HG03139 (cell line): ENCODE measurements around the gene IRF3.

Source experiments
- ATAC-seq: cut with Tn5 transposase; IDR thresholded peaks from one replicate; pipeline ENCODE4 v1.9.1; 2021; ENCODE audit not compliant: unreplicated experiment

The IRF3 gene

GRCh38 chr19:49672131-49672919 is 6.7 kb upstream of the IRF3 start:
- no peak for ATAC-seq

- no peak for ATAC-seq
Measured at GRCh38 chr19:49669516-49669915, 3.9 kb upstream of the IRF3 start.

GRCh38 chr19:49667473-49667872 is 1.8 kb upstream of the IRF3 start:
- no peak for ATAC-seq

- ATAC-seq: no peak
Measured at GRCh38 chr19:49666120-49666444, 425 bp upstream of the IRF3 start.

- no peak for ATAC-seq
Measured at GRCh38 chr19:49665036-49665350, 664 bp downstream of the IRF3 start.

GRCh38 chr19:49664171-49665035 is 1.3 kb downstream of the IRF3 start:
- no peak for ATAC-seq

- no peak for ATAC-seq
Measured at GRCh38 chr19:49663224-49663623, 2.4 kb downstream of the IRF3 start.

GRCh38 chr19:49662011-49662410 is 3.6 kb downstream of the IRF3 start:
- ATAC-seq: no peak

GRCh38 chr19:49660338-49660961 is 5.2 kb downstream of the IRF3 start:
- ATAC-seq: no peak

- ATAC-seq: no peak
Measured at GRCh38 chr19:49658566-49659442, 6.9 kb downstream of the IRF3 start.

- ATAC-seq: no peak
Measured at GRCh38 chr19:49658139-49658517, 7.5 kb downstream of the IRF3 start.

- ATAC-seq: no peak
Measured at GRCh38 chr19:49657493-49658138, 8.0 kb downstream of the IRF3 start.

- no peak for ATAC-seq
Measured at GRCh38 chr19:49656456-49657109, 9.1 kb downstream of the IRF3 start.

- no peak for ATAC-seq
Measured at GRCh38 chr19:49655570-49656455, 9.8 kb downstream of the IRF3 start.

GRCh38 chr19:49654581-49654980 is 11.1 kb downstream of the IRF3 start:
- no peak for ATAC-seq

- no peak for ATAC-seq
Measured at GRCh38 chr19:49653466-49653806, 12.2 kb downstream of the IRF3 start.

- no peak for ATAC-seq
Measured at GRCh38 chr19:49652551-49653465, 12.8 kb downstream of the IRF3 start.
